NCI-H2029 treated with DMSO at 0.1 percent for 48 hours (cell line): ENCODE measurements around the gene MN1.

ENCODE experiments used
- DNase-seq: peaks from one replicate; lab custom pipeline; 2025; lab: John Stamatoyannopoulos, UW

The MN1 gene

GRCh38 chr22:27800250-27801201 is 1.0 kb downstream of the MN1 start:
- no peak for DNase-seq

- DNase-seq: no peak
These were observed 1.7 kb downstream of the MN1 start for GRCh38 chr22:27799827-27800249.

GRCh38 chr22:27799015-27799826 is 2.3 kb downstream of the MN1 start:
- no peak for DNase-seq

- DNase-seq: no peak
These were observed 3.0 kb downstream of the MN1 start for GRCh38 chr22:27798511-27799014.

GRCh38 chr22:27797520-27798391 is 3.8 kb downstream of the MN1 start:
- DNase-seq: no peak

GRCh38 chr22:27796829-27797519 is 4.6 kb downstream of the MN1 start:
- no peak for DNase-seq

GRCh38 chr22:27795696-27796517 is 5.6 kb downstream of the MN1 start:
- no peak for DNase-seq

- no peak for DNase-seq
These were observed 6.5 kb downstream of the MN1 start for GRCh38 chr22:27795053-27795452.

GRCh38 chr22:27794226-27794625 is 7.3 kb downstream of the MN1 start:
- DNase-seq: no peak

- no peak for DNase-seq
These were observed 8.0 kb downstream of the MN1 start for GRCh38 chr22:27793576-27793975.

GRCh38 chr22:27792452-27793161 is 8.9 kb downstream of the MN1 start:
- DNase-seq: no peak

GRCh38 chr22:27791859-27792241 is 9.7 kb downstream of the MN1 start:
- DNase-seq: no peak

GRCh38 chr22:27791159-27791858 is 10.2 kb downstream of the MN1 start:
- DNase-seq: no peak

- no peak for DNase-seq
These were observed 11.0 kb downstream of the MN1 start for GRCh38 chr22:27790376-27791158.

GRCh38 chr22:27788500-27789288 is 12.9 kb downstream of the MN1 start:
- no peak for DNase-seq

GRCh38 chr22:27786965-27787364 is 14.6 kb downstream of the MN1 start:
- DNase-seq: no peak

- DNase-seq: no peak
These were observed 15.1 kb downstream of the MN1 start for GRCh38 chr22:27786291-27786932.
